Retina (tissue), 1 donor: ENCODE measurements around the gene PPP3R1.
A peak's percentile ranks its signal among the peaks of the same experiment; 100 is the strongest.

ENCODE experiments used
- DNase-seq: peaks from one replicate; pipeline ENCODE4 v3.0.0-alpha.2; 2016

Gene PPP3R1

DNA sequence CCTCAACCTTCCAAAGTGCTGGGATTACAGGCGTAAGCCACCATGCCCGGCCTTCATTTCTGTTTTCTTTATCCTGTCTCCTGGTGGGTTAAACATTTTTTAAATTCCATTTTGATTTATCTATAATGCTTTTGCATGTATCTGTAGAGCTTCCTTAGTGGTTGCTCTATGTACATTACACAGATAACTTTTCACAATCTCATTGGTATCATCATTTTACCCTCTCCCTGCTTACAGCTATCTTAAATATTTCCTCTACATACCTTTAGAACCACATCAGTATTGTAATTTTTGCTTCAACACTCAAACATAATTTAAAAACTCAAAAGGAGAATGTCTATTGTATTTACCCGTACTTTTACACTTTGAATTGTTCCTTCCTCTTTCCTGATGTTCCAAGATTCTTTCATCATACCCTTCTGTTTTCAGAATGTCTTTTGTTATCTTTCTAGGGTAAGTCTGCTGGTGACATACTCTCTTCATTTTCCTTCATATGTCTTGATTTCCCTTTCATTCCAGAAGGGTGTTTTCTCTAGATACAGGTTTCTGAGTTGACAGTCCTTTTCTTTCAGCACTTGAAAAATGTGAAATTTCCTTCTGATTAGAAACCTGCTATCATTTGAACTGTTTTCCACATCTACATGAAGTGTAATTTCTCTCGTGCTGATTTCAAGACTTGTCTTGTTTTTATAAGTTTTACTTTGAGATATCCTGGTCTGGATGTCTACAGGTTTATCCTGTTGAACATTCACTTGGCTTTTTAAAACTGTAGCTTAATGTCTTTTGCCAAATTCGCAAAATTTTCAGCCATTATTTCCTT lies 21.9 kb downstream of the PPP3R1 start:
- DNase-seq = no peak

DNA sequence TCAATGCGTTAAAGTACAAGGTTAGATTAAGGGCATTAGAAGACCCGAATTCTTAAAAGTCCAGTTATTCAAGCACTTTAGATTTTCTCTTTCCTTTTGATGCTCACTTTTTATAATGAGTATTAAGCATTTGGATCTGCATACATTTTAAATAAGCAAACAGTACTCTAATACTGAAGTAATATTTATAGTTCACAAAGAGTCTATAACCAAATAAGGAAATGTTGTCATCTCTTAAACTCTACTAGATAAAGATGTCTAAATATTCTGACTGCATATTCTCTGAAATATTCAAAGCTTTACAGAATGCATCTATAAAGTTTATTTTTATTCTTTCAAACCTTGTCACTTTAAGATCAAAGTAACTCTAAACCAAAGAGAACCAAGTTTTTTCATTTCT lies 25.5 kb downstream of the PPP3R1 start:
- DNase-seq = no peak

DNA sequence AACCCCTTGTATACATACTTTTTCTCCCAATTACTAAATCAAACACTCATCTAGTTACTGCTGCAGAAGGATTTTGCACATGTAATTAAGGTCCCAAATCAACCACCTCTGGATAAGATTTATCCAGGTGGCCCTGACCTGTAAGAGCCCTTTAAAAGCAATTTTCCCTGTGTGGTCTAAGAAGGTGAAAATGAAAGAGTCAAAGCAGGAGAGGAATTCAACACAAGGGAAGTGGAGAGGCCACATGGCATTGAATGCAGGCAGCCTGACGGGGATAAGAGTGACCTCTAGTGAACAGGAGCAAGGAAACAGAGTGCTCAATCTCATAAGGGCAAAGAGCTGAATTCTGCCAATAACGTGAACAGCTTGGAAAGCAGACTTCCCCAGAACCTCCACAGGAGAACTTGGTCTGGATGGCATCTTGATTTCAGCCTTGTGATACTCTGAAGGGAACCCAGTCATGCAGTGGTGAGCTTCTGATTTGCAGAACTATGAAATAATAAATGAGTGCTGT lies 27.2 kb downstream of the PPP3R1 start:
- no peak for DNase-seq

DNA sequence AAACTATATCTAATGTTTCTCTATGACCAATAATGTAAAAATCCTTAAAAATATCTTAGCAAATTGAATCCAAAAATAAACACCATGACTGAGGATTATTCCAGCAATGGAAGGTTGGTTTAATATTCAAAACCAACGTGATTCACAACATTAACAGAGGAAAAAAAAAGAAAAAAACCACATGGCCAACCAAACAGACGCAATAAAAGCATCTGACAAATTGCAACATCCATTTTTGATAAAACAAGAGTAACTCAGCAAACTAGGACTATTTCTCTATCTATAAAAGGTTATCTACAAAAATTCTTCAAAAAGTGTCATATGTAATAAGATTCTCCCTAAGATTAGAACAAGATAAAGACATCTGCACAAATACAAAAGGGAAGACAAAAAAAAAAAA lies 28.9 kb downstream of the PPP3R1 start:
- DNase-seq = no peak

DNA sequence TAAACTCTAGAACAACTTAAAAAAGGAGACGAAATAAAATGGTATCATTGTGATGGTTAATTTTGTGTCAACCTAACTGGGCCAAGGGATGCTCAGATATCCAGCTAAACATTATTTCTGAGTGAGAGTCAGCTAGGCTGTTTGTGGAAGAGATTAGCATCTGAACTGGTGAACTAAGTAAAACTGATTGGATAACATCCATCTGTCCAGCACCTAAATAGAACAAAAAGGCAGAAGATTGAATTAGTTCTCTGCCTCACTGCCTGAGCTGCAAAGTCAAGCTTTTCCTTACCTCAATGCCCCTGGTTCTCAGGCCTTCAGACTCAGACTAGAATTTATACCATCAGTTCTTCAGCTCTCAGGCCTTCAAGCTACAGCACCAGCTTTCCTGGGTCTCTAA lies 30.0 kb downstream of the PPP3R1 start:
- DNase-seq = no peak

DNA sequence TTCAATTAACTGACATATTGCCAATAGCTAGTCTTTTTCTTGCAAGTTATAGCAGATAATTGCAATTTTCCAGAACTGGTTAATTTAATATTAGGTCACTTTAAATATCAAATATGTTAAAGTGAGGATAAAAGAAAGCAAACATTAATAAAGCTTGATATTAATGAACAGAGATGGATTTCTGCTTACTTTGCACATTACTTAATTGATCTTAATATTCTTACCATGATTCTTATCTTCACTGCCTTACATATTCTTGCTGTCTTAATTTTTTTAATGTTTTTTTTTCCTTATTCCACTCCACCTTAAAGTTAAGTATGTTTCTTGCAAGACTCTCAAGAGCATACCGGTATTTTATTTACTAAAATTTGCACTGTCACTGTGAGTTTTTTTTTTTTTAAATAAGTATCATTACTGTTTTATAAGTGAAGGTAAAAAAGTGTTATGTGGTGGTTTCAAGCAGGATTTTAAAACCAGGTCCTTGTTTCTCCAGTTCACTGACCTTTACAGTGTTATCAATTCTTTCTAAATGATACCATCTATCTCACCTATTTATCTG lies 33.9 kb downstream of the PPP3R1 start:
- DNase-seq = no peak

DNA sequence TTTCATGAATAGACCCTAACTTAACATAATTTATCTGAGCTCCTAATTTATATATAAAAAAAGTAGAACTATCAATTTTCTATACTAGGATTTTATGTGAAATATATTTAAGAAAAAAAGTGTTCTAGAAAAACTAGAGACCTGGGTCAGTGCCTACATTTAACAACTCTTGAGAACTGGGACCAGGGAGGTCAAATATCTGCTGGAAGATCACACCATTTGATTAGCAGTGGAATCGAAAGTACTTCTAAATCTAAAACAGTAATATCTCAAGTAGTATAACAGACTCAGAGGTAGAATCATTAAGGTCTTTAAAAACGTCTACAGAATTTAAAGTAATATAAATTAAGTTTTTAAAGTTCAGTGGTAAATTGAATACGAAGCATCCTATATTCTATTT lies 34.6 kb downstream of the PPP3R1 start:
- DNase-seq = no peak

DNA sequence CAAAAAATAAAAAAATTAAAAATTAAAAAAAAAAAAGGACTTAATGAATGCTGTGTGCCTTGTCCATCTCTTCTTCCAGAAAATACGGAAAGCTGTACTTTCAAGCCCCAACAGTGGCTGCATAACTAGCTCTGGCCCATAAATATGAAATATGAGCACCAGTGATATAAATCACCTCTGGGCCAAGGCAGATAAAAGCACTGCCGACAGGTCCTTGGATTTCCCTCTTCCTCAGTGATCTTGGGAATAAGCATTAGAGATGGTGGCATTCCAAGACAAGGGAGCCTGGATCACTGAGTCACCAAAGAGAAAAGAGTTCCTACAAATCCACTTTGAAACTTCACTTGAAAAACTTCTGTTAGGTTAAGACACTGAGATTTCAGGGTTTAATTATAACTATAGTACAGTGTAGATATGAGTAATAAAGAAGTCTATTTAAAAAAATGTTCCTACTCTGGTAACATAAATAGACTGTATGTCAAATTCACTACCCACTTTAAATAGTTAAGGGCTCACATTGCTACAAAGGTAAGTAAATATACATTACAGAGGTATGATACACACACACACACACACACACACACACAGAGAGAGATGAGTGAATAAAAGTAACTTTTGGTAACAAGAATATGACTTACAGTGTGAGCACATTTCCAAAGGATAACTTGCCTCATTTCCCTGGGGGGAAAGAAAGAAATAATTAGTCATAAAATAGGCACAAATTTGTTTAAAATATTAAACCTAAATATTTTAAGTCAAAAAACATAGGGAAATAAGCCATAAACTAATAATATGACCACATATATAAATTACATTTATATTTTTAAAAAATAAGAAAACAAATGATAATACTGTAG lies 35.6 kb downstream of the PPP3R1 start:
- DNase-seq = no peak

DNA sequence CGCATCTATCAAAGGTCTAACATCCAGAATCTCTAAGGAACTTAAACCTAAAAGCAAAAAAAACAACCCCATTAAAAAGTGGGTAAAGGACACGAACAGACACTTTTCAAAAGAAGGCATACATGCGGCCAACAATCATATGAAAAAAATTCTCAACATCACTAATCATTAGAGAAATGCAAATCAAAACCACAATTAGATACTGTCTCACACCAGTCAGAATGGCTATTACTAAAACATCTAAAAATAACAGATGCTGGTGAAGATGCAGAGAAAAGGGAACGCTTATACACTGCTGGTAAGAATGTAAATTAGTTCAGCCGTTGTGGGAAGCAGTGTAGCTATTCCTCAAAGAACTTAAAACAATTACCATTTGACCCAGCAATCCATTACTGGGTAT lies 38.0 kb downstream of the PPP3R1 start:
- DNase-seq = no peak

DNA sequence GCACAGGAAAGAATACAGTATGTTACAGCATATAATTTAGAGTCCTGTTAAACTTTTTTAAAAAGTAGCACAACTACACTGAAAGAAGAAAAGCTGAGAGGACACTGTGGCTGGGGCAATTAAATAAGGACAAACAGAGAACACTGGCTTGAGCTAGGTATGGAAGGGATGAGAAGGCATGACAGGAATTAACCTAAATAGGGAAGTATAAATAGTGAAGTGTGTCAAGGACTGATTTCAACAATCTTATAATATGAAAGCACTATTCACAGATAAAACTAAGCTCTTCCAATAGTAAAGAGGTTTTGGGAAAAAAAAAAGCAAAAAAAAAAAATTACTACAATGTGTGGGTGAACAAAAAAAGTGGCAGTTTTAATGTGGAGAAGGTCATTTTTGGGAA lies 45.5 kb downstream of the PPP3R1 start:
- DNase-seq = no peak

DNA sequence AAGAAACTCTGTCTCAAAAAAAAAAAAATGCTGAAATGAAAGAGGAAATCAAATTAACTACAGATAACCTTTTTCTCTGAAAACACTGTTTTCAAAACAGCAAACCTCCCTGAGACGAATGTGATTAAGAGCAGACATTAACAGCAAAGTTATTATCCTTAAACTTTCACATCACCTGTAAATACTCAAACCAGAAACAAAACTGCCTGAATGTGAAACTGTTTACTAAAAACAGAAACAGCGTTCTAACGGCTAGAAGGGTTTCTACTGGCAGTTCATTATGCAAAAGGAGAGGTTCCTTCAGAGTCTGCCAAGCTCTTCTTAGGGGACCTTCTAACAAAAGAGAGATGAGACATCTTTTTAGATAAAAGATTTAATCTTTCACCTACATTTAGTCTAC lies 48.7 kb downstream of the PPP3R1 start:
- no peak for DNase-seq

DNA sequence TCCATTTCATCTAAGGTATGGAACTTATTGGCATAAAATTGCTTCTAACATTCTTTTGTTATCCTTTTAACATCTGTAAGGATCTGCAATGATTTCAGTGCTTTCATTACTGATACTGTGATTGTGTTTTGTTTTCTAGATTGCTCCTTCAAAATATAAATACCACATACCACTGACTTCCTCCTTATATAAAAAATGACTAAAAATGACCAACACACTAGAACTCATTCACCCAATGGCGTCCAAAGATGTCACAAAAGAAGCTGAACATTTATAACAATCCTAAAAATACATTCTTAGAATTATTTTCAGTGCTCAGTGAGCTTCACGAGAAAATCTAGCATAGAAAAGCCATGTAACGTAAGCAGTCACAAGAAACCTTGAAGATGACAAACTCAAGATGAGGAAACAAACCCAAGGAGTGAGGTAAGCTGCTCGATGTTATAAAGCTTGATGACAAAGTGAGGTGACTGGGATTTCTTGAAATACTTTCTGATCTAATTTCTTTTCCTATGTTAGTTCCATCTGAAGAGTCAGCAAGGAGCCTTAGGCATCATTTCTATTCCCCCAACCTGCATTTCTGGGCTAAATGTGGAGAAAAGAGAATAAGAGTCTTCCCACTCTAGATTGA lies 52.1 kb downstream of the PPP3R1 start:
- no peak for DNase-seq

DNA sequence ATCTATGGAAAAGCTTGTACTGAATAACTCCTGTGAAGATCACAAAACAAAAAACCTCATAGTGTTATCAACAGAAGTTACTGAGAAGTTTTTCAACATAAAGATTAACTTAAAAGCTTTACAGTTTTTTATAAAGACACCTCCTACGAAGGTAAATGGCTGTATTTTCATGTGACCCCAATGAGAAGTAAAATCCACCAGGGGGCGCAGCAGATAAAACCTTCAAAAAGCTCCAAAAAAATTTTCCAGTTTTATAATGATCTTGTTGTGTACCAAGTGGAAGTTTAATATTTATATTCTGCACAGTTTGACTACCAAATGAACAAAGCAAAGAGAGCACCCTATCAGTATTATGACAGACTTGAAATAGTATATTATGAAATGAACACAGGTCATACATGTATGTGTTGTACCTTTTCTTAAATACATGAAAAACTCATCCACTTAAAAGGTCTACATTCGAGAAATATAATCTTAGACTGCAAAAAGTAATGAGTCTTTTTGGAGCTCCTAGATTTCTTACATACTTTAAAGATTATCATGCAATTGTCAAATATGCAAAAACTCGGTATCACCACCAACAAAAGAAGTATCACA lies 56.1 kb downstream of the PPP3R1 start:
- peak; percentile 16 for DNase-seq

DNA sequence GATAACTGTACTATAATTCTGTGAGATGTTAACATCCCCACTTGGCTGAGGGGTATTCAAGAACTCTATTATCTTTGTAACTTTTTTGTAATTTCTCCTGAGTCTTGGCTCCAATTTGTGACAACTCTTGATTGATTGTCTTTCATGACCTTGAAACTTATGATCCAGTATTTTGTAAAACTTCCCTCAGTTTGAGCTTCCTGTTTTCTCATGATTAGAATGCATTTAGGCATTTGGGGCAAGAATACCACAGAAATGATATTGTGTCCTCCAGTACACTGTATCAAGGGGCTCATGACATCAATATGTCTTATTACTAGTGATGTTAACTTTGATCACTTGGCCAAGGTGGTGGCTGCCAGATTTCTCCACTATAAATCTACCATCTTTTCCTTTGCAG lies 57.2 kb downstream of the PPP3R1 start:
- DNase-seq = no peak

DNA sequence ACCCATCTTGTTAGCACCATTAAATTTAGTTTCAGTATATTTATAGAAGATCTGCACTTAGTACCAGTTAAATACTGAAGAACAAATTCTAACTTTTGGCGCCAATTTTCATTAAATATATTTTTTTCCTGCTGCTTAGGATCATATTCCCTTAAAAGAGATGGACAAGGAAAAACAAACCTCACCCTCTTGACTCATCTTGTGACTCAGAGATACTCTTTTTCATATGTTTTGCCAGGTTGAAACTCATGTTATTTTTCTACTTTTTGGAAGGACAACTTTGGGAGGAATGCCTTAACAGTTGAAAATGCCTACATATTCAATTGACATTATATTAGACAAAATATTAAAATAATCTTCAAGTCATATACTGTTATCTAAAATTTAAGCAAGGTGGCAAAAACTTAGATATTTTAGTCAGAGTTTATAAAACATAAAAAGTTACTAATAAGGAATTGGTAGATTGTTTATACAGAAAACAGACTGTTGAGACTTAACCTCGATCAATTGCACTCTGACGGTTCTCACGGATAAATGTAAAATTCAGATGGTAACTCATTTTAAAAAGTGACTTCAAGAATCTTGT lies 58.5 kb downstream of the PPP3R1 start:
- no peak for DNase-seq

DNA sequence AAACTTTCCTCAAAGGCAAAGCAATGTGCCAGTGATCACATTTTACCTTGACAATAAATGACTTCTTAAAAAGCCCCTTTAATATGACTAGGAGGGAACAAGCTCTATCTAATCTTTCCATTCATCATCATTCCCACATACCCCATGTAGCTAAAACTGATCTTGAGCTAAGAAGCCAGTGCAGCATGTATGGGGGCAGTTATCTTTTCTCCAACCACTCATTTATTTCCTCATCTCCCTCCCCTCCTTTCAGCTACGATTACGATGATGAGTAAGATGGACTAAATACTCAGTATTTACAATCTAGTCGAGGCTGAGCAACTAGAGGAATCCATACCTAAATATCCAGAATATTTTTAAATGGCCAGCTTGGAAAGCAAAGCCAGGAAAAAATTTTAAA lies 59.2 kb downstream of the PPP3R1 start:
- no peak for DNase-seq

DNA sequence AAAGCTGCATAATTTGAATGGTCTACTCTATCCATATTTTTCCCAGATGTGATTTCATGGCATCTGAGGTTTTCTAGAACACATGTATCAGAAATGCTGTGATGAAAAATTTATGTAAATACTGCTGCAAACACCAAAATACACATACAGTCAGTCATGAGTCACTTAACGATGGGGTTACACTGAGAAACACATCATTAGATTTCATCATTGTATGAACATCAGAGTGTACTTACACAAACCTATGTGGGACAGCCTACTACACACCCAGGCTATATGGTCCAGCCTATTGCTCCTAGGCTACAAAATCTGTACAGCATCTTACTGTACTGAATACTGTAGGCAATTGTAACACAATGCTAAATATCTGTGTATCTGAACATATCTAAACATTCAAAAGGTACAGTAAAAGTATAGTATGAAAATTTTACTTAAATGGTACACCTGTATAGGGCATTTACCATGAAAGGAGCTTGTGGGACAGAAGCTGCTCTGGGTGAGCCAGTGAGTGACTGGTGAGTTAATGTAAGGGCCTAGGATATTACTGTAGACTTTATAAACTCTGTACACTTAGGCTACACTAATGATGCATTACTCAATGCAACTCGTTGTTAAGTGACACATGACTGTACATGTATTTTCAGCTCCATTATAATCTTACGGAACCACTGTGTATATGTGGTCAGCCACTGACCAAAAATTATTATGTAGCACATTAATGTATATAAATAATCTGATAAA lies 61.2 kb downstream of the PPP3R1 start:
- no peak for DNase-seq

DNA sequence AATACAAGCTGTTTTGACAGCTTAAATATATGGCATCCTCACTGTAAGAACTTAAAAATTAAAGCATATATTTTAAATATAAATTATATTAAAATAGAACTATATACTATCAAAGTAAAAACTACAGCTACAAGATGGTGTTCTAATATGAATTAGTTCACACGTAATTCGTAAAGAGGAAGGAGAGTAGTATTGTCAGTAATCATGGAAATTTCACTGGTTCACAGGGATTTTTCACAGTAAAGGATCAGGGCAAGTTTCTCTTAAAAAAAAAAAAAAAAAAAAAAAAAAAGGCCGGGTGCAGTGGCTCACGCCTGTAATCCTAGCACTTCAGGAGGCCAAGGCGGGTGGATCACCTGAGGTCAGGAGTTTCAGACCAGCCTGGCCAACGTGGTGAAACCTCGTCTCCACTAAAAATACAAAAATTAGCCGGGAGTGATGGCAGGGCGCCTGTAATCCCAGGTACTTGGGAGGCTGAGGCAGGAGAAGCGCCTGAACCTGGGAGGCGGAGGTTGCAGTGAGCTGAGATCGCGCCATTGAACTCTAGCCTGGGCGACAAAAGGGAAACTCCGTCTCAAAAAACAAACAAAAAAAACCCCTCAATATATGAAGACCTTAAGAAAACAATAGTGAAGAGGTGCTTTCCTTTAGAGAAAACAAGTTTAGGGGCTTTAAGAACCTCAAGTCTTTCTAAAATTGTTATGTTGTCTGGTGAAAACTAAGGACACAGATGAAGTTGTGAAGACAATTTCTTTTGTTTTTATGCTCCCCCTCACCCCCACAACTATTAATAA lies 62.1 kb downstream of the PPP3R1 start:
- no peak for DNase-seq

DNA sequence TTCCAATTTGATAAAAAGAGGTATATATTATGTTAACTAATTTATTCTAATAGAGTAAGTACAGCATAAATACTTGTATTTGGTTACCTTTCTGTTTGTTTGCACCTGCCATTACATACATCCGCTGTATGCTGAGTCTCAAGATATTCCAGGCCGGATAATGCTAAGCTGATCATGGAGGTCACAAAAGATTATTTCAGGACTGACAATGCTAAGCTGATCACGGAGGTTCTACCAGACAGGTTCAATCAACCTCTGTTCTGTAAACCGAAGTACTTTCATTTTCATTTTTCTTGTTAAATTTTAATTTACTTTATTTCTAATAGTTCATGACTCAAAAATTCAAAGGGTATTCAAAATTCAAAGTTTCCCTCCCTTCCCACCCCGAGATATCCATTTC lies 63.5 kb downstream of the PPP3R1 start:
- DNase-seq = no peak

DNA sequence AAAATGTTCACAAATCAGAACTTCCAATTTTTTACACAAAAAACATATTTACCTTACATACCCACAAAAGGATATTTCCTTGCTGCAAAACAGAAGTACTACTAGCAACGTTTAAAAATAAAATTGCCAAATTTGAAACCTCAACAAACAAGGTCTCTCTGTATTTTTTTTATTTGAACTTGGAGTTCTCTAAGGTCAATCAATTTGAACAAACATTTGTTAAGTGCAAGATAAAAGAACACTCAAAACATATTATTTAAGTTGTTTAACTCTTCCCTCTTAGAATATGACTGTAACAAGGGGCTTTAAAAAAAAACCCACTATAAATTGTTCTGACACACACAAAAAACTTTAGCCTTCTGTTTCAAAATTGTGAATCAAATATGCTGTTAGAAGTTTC lies 65.0 kb downstream of the PPP3R1 start:
- DNase-seq = no peak
